ENCODE data around the gene PEF1. TPM values are rescaled to one million over a fixed set of nuclear protein-coding genes. Genes with fewer than 3 reads are reported as not detected.

The PEF1 gene
- total and polyA plus RNA-seq, 9 donors = 31.7 to 65.2 (median 58.2) TPM

GRCh38 chr1:31669786-31670592 lies 25.3 kb upstream of the PEF1 start:
- peak overlapping the region; percentile 43 to 49 for H3K27ac ChIP-seq
- H3K36me3 ChIP-seq = no peaks in the 10 kb centered on the region
- 11 to 14% (median 14%) methylated on average over 30 of the region's 30 CpGs for WGBS, 3 donors
- peak; percentile 79 to 84 (median 83) for DNase-seq
- H3K4me1 ChIP-seq (ENCODE audit: insufficient read depth) = peaks cover 18% of the 10 kb centered on the region
- no peaks in the 10 kb centered on the region for H3K27me3 ChIP-seq
- TF ChIP-seq POLR2A (IDR thresholded peaks at IDR 0.05) = no peak
- no peak for TF ChIP-seq CTCF (IDR thresholded peaks at IDR 0.05)
- TF ChIP-seq EP300 (IDR thresholded peaks at IDR 0.05) = no peak
- H3K9me3 ChIP-seq = no peaks in the 10 kb centered on the region
- intact Hi-C loops (cut with DNase I) = loop anchor here (2.0 to 10.0 kb wide), 7 partner anchors 37 to 395 kb away; no protein-coding TSS in a partner anchor
- peak overlapping the region; percentile 1 for H3K4me3 ChIP-seq

- H3K9me3 ChIP-seq = no peaks in the 10 kb centered on the region
- intact Hi-C loops (cut with DNase I) = loop anchor here in 3 of 4 donors (2.0 to 10.0 kb wide), 6 partner anchors 43 to 395 kb away; no protein-coding TSS in a partner anchor
- H3K36me3 ChIP-seq = no peaks in the 10 kb centered on the region
- no peak for DNase-seq
- 72 to 76% (median 73%) methylated on average over 7 of the region's 7 CpGs for WGBS, 3 donors
- TF ChIP-seq CTCF (IDR thresholded peaks at IDR 0.05) (no peak), EP300 (IDR thresholded peaks at IDR 0.05) (no peak), POLR2A (IDR thresholded peaks at IDR 0.05) (no peak)
- H3K27me3 ChIP-seq = no peaks in the 10 kb centered on the region
- H3K4me3 ChIP-seq = no peak overlapping the region
- peaks cover 18% of the 10 kb centered on the region for H3K4me1 ChIP-seq (ENCODE audit: insufficient read depth)
- H3K27ac ChIP-seq = peak overlapping the region; percentile 43 to 49
Observed at GRCh38 chr1:31669433-31669785, 24.7 kb upstream of the PEF1 start.

- no peak for TF ChIP-seq CTCF (IDR thresholded peaks at IDR 0.05)
- no peak for TF ChIP-seq EP300 (IDR thresholded peaks at IDR 0.05)
- no peak for TF ChIP-seq POLR2A (IDR thresholded peaks at IDR 0.05)
- no peaks in the 10 kb centered on the region for H3K36me3 ChIP-seq
- intact Hi-C loops (cut with DNase I) = loop anchor here in 3 of 4 donors (2.0 to 10.0 kb wide), 6 partner anchors 44 to 396 kb away; no protein-coding TSS in a partner anchor
- H3K27me3 ChIP-seq = no peaks in the 10 kb centered on the region
- H3K4me3 ChIP-seq = no peak overlapping the region
- peaks cover 18% of the 10 kb centered on the region for H3K4me1 ChIP-seq (ENCODE audit: insufficient read depth)
- no peak for DNase-seq
- WGBS, 3 donors = 59 to 69% (median 59%) methylated on average over 11 of the region's 11 CpGs
- no peaks in the 10 kb centered on the region for H3K9me3 ChIP-seq
- peak overlapping the region in 1 of 2 donors; percentile 40 for H3K27ac ChIP-seq
Observed at GRCh38 chr1:31668303-31668883, 23.7 kb upstream of the PEF1 start.

- 66 to 73% (median 68%) methylated on average over 19 of the region's 19 CpGs for WGBS, 3 donors
- DNase-seq = no peak
- Histone ChIP-seq H3K4me3 (no peak overlapping the region), H3K27me3 (no peaks in the 10 kb centered on the region), H3K36me3 (no peaks in the 10 kb centered on the region), H3K9me3 (no peaks in the 10 kb centered on the region), H3K4me1 (ENCODE audit: insufficient read depth) (peaks cover 18% of the 10 kb centered on the region), H3K27ac (peak overlapping the region in 1 of 2 donors; percentile 29)
- TF ChIP-seq POLR2A (IDR thresholded peaks at IDR 0.05) (no peak), EP300 (IDR thresholded peaks at IDR 0.05) (no peak), CTCF (IDR thresholded peaks at IDR 0.05) (no peak)
- intact Hi-C loops (cut with DNase I) = loop anchor here in 3 of 4 donors (2.0 to 10.0 kb wide), 6 partner anchors 38 to 398 kb away; partner anchors contain the start of gene COL16A1 (in 1 of the 3)
Observed at GRCh38 chr1:31667065-31667785, 22.5 kb upstream of the PEF1 start.

Measured in ovary (tissue), 9 donors.